ENCODE results near the gene SNTG2. TPM values are rescaled to one million over a fixed set of nuclear protein-coding genes. Genes with fewer than 3 reads are reported as not detected.

The SNTG2 gene
- total RNA-seq, 1 experiment from 2014 or later, result not detected

GRCh38 chr2:1143129-1143528, 192.5 kb downstream of the SNTG2 start:
- BruUV-seq (replicated peaks), result no TSS peak
- no peaks in the 10 kb centered on the region for H3K4me1 ChIP-seq
- Mint-ChIP-seq H3K27me3 (ENCODE audit: insufficient read depth, unreplicated experiment) (no peaks in the 10 kb centered on the region), H3K27ac (ENCODE audit: unreplicated experiment) (no peak overlapping the region), H3K4me3 (ENCODE audit: unreplicated experiment) (no peak overlapping the region), H3K9me3 (ENCODE audit: unreplicated experiment) (peaks cover 9% of the 10 kb centered on the region), H3K4me1 (ENCODE audit: low read depth, unreplicated experiment) (no peaks in the 10 kb centered on the region), H3K36me3 (ENCODE audit: insufficient read depth, unreplicated experiment) (no peaks in the 10 kb centered on the region)
- no peaks in the 10 kb centered on the region for H3K36me3 ChIP-seq (ENCODE audit: control insufficient read depth, insufficient read depth, low read length)
- no peak overlapping the region for H3K4me3 ChIP-seq (ENCODE audit: low read depth, low read length)
- intact Hi-C loops (cut with micrococcal nuclease; ENCODE audit: unreplicated experiment), result no loop called here
- TF ChIP-seq, protein P1, sequence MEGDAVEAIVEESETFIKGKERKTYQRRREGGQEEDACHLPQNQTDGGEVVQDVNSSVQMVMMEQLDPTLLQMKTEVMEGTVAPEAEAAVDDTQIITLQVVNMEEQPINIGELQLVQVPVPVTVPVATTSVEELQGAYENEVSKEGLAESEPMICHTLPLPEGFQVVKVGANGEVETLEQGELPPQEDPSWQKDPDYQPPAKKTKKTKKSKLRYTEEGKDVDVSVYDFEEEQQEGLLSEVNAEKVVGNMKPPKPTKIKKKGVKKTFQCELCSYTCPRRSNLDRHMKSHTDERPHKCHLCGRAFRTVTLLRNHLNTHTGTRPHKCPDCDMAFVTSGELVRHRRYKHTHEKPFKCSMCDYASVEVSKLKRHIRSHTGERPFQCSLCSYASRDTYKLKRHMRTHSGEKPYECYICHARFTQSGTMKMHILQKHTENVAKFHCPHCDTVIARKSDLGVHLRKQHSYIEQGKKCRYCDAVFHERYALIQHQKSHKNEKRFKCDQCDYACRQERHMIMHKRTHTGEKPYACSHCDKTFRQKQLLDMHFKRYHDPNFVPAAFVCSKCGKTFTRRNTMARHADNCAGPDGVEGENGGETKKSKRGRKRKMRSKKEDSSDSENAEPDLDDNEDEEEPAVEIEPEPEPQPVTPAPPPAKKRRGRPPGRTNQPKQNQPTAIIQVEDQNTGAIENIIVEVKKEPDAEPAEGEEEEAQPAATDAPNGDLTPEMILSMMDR (IDR thresholded peaks at IDR 0.05; ENCODE audit: insufficient read depth in 1 of 2, low read depth in 1 of 2, low read length in 1 of 2, severe bottlenecking in 1 of 2, unreplicated experiment in 1 of 2), result no peak
- ChIA-PET CTCF (no interaction called here), POLR2A (no interaction called here)
- no peak for DNase-seq
- no peaks in the 10 kb centered on the region for H3K27me3 ChIP-seq (replicated peaks; ENCODE audit: control insufficient read depth, insufficient read depth, low read length)
- H3K9me3 ChIP-seq, result no peaks in the 10 kb centered on the region

DNA sequence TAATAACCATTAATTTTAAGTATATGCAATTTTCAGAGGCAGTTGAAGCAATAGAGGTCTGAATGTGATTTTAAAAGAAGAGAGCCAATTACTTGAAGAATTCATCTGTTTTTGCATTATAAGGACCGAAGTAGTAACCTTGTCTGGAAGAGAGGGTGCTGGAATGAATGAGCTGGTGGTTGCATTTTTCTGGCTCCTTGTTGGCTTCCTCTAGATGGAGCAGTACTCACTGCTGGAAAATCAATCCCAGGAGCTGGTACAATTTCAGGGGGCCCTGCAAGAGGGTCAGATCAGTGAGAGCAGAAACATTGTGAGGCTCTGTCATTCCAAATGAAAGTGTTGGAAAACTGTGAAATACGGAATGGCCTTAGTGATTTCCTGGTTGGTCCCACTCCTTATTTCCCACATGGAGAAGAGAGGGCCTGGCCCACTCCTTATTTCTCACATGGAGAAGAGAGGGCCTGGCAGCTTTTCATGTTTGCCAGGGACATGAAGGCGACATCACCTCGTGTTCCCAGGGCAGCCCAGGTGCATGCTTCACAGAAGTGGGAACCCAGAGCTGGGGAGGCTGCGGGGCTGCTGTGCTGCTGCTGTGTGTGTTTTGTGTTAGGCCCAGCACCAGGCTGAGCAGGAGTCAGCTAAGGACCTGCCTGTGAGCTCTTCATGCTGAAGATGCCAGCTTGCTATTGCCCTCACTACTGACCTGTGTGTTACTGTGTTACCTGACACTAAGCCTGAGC, 197.4 kb downstream of the SNTG2 start:
- BruUV-seq (replicated peaks), result no TSS peak
- no peak overlapping the region for H3K4me3 Mint-ChIP-seq (ENCODE audit: unreplicated experiment)
- Histone ChIP-seq H3K36me3 (ENCODE audit: control insufficient read depth, insufficient read depth, low read length) (no peaks in the 10 kb centered on the region), H3K4me1 (no peaks in the 10 kb centered on the region), H3K4me3 (ENCODE audit: low read depth, low read length) (no peak overlapping the region), H3K27me3 (replicated peaks; ENCODE audit: control insufficient read depth, insufficient read depth, low read length) (no peaks in the 10 kb centered on the region), H3K9me3 (no peaks in the 10 kb centered on the region)
- DNase-seq, result no peak
- CTCF ChIA-PET, result no interaction called here
- H3K27ac Mint-ChIP-seq (ENCODE audit: unreplicated experiment), result no peak overlapping the region
- TF ChIP-seq, protein P1 (IDR thresholded peaks at IDR 0.05; ENCODE audit: insufficient read depth in 1 of 2, low read depth in 1 of 2, low read length in 1 of 2, severe bottlenecking in 1 of 2, unreplicated experiment in 1 of 2), result no peak
- intact Hi-C loops (cut with micrococcal nuclease; ENCODE audit: unreplicated experiment), result loop anchor here (5.0 kb wide), 1 partner anchor 399 kb away; no protein-coding TSS in a partner anchor
- H3K9me3 Mint-ChIP-seq (ENCODE audit: unreplicated experiment), result peaks cover 9% of the 10 kb centered on the region
- peaks cover 4% of the 10 kb centered on the region for H3K27me3 Mint-ChIP-seq (ENCODE audit: insufficient read depth, unreplicated experiment)
- H3K4me1 Mint-ChIP-seq (ENCODE audit: low read depth, unreplicated experiment), result no peaks in the 10 kb centered on the region
- H3K36me3 Mint-ChIP-seq (ENCODE audit: insufficient read depth, unreplicated experiment), result peaks cover 4% of the 10 kb centered on the region
- POLR2A ChIA-PET, result no interaction called here

DNA sequence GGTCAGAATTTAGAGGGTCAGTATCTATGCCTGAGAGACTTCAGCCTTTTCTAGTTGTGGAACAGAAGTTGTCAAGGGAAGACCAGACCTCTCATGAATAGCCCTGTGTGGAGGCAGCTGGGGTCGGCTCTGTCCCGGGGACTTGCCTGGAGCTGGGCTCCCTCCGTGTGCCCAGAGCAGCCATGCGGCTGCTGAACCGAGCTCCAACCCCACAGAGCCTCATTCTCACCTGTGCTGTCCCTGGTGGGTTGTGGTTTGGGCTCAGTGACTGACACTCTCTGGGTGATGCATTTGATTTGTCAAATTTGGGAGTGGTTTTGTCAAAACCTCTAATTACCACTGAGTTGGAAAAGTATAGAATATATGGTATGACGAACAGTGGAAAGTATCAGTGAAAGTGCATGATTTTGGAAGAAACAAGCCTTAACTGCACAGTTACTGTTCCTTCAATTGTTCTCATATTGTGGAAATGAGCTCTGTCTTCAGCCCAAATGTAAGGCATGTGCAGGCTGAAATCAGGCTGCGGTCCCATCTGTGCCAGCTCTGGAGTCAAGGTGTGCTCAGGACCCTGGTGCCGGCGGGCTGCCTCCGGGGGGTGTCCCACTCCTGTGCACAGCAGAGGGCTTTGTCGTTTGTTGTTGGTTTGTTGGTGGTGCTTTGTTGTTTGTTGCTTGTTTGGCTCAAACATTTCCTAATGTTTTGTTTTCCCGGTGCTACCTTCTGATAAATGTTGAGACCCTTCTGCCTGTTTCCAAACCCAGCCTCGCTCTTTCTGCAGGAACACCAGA, 200.3 kb downstream of the SNTG2 start:
- H3K4me3 Mint-ChIP-seq (ENCODE audit: unreplicated experiment), result no peak overlapping the region
- no TSS peak for BruUV-seq (replicated peaks)
- H3K27ac Mint-ChIP-seq (ENCODE audit: unreplicated experiment), result no peak overlapping the region
- Histone ChIP-seq H3K4me1 (no peaks in the 10 kb centered on the region), H3K4me3 (ENCODE audit: low read depth, low read length) (no peak overlapping the region), H3K36me3 (ENCODE audit: control insufficient read depth, insufficient read depth, low read length) (no peaks in the 10 kb centered on the region), H3K27me3 (replicated peaks; ENCODE audit: control insufficient read depth, insufficient read depth, low read length) (no peaks in the 10 kb centered on the region), H3K9me3 (no peaks in the 10 kb centered on the region)
- ChIA-PET CTCF (no interaction called here), POLR2A (no interaction called here)
- no peaks in the 10 kb centered on the region for H3K4me1 Mint-ChIP-seq (ENCODE audit: low read depth, unreplicated experiment)
- peaks cover 4% of the 10 kb centered on the region for H3K27me3 Mint-ChIP-seq (ENCODE audit: insufficient read depth, unreplicated experiment)
- intact Hi-C loops (cut with micrococcal nuclease; ENCODE audit: unreplicated experiment), result no loop called here
- H3K9me3 Mint-ChIP-seq (ENCODE audit: unreplicated experiment), result no peaks in the 10 kb centered on the region
- TF ChIP-seq, protein P1 (IDR thresholded peaks at IDR 0.05; ENCODE audit: insufficient read depth in 1 of 2, low read depth in 1 of 2, low read length in 1 of 2, severe bottlenecking in 1 of 2, unreplicated experiment in 1 of 2), result no peak
- peaks cover 4% of the 10 kb centered on the region for H3K36me3 Mint-ChIP-seq (ENCODE audit: insufficient read depth, unreplicated experiment)
- DNase-seq, result no peak
